Heart left ventricle (tissue), 16 donors: ENCODE measurements around the gene TUBB3. TPM values are rescaled to one million over a fixed set of nuclear protein-coding genes. Genes with fewer than 3 reads are reported as not detected.

Experiments
- ATAC-seq, 4 donors: fragments of 200-7000 bp; cut with Tn5 transposase; one replicate each; pipeline ENCODE4 v1.9.1; 2020 to 2022; ENCODE audit warnings: moderate library complexity in 4 of 4, mild to moderate bottlenecking in 3 of 4, moderate number of reproducible peaks in 1 of 4
- DNase-seq, 5 donors: peaks; one replicate each; pipeline ENCODE4 v3.0.0-alpha.2; 2020
- H3K27ac ChIP-seq, 12 donors: fragments of 200-600 bp; sonication (generic) in 4 of 12; one replicate each; pipeline versions ENCODE4 v1.5.0 to v1.8.0; 2016 to 2022; ENCODE audit warnings: mild to moderate bottlenecking in 2 of 12
- H3K27me3 ChIP-seq, 9 donors: fragments of 200-600 bp; sonication (generic) in 2 of 9; one replicate each; pipeline versions ENCODE4 v1.5.1 to v1.8.0; 2016 to 2022; ENCODE audit warnings: mild to moderate bottlenecking in 3 of 9
- H3K36me3 ChIP-seq, 9 donors: fragments of 200-600 bp; sonication (generic) in 2 of 9; one replicate each; pipeline versions ENCODE4 v1.5.0 to v1.8.0; 2018 to 2022; ENCODE audit warnings: mild to moderate bottlenecking in 2 of 9
- H3K4me1 ChIP-seq, 12 donors: fragments of 200-600 bp; sonication (generic) in 4 of 12; one replicate each; pipeline versions ENCODE4 v1.5.0 to v1.8.0; 2016 to 2022; ENCODE audit warnings: mild to moderate bottlenecking in 3 of 12
- H3K4me3 ChIP-seq, 12 donors: fragments of 200-600 bp; sonication (generic) in 4 of 12; one replicate each; pipeline versions ENCODE4 v1.5.0 to v1.8.0; 2017 to 2022; ENCODE audit warnings: mild to moderate bottlenecking in 9 of 12, moderate library complexity in 4 of 12
- H3K9me3 ChIP-seq, 12 donors: fragments of 200-600 bp; sonication (generic) in 4 of 12; one replicate each; pipeline versions ENCODE4 v1.5.0 to v1.8.0; 2016 to 2022; ENCODE audit warnings: mild to moderate bottlenecking in 1 of 12
- POLR2A ChIP-seq, 2 donors: fragments of 450-650 bp; IDR thresholded peaks; one replicate each; pipeline ENCODE4 v1.6.1; 2017; ENCODE audit warnings: antibody characterized with exemption in 2 of 2, mild to moderate bottlenecking in 2 of 2, moderate library complexity in 2 of 2
- WGBS, 4 donors: extraction: QIAGEN DNeasy Blood & Tissue Kit in 2 of 4; methylation state at CpG; one replicate each; pipeline versions ENCODE4 v1.1.5 to v1.1.7; 2013 to 2018; 5-methylcytosine and 5-hydroxymethylcytosine counted together
- intact Hi-C, 10 donors: fragments of 100-400 bp; cut with DNase I; formaldehyde crosslinking; loops; one replicate each; pipeline versions ENCODE4 v1.11.1 to v1.14.2; 2022
- polyA plus RNA-seq, 2 donors: library from polyadenylated mRNA; stranded (reverse); fragments of 200-250 nt; gene quantifications; one replicate each; pipeline ENCODE4 v1.2.3, GENCODE V29; 2013
- total RNA-seq, 9 donors: library from RNA; depleted of rRNA in 2 of 9; stranded (reverse); fragments of >200 nt in 2 of 9; fragmentation: NEBNext Ultra II Directional in 3 of 9; extraction: Animal tissue kit (Norgen Biotek cat#: 25700) in 3 of 9; gene quantifications; one replicate each; pipeline versions ENCODE4 v1.1.0 to v1.2.4, GENCODE V29; 2016 to 2023
- TF ChIP-seq, protein P1 (sequence below), 12 donors: fragments of 200-600 bp; sonication (generic) in 4 of 12; IDR thresholded peaks; one replicate each; pipeline versions ENCODE4 v1.5.0 to v1.8.0; 2018 to 2022; ENCODE audit warnings: antibody characterized with exemption in 12 of 12, mild to moderate bottlenecking in 5 of 12
- donor health status: ischemic (EF 13 %, LVEDD 7.1; RV severe dilation, severe dysfunction).
- donor health status: healthy with polysubstance abuse.
- donor health status: DM: no; HTN: yes; CAD: no.
- donor health status: DM: no; HTN: no; CAD: no.
- donor health status: ischemic (EF 25% LVEDD 6.9; RV normal size, moderate dysfunction).
- donor health status: ischemic (EF 25% LVEDD 5.7; RV mildly dilated, moderate dysfunction).
- donor health status: healthy.
- donor health status: DM: yes; HTN: yes; CAD: no.
- donor health status: ischemic (EF 35%, LVEDD 5.7; RV mildly dilated, moderate dysfunction).
- donor health status: nonischemic (EF 11% LVEDD 7.7; RV severe dilation, severe dysfunction).
- donor health status: DM: yes; HTN: yes; CAD: no.
- donor health status: PGD.
- donor health status: ischemic (EF 29% LVEDD 5.4; RV normal size, mild dysfunction).
- donor health status: nonischemic (EF 23%, LVEDD 6.1; RV moderate dilation, normal function).

Gene TUBB3
- total and polyA plus RNA-seq, 11 donors: 0.19 to 18.1 (median 4.1) TPM

DNA sequence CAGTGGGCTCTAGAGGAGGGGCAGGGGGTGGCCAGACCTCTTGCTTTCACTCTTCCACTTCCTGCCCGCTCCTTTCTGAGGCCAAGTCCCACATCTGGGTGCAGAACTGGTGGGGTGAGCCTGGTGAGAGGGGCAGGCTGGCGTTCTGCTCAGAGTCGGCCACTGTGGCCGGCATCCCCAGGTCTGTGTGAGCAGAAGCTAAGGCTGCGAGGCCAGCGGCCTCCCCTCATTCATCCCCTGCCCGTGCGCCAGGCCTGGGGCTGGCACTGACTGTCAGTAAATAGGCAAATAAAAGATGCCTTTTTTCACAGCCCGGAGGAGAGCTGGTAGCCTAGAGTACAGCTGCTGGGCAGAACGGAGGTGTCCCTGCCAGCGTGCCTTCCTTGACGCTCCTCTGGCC is 26.6 kb downstream of the TUBB3 start:
- TF ChIP-seq POLR2A (IDR thresholded peaks at IDR 0.05): no peak
- TF ChIP-seq, protein P1, sequence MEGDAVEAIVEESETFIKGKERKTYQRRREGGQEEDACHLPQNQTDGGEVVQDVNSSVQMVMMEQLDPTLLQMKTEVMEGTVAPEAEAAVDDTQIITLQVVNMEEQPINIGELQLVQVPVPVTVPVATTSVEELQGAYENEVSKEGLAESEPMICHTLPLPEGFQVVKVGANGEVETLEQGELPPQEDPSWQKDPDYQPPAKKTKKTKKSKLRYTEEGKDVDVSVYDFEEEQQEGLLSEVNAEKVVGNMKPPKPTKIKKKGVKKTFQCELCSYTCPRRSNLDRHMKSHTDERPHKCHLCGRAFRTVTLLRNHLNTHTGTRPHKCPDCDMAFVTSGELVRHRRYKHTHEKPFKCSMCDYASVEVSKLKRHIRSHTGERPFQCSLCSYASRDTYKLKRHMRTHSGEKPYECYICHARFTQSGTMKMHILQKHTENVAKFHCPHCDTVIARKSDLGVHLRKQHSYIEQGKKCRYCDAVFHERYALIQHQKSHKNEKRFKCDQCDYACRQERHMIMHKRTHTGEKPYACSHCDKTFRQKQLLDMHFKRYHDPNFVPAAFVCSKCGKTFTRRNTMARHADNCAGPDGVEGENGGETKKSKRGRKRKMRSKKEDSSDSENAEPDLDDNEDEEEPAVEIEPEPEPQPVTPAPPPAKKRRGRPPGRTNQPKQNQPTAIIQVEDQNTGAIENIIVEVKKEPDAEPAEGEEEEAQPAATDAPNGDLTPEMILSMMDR (IDR thresholded peaks at IDR 0.05): no peak
- Histone ChIP-seq H3K4me3 (peak overlapping the region in 9 of 12 donors; percentile 50 to 68 (median 64)), H3K4me1 (peaks cover 0 to 22% (median 14%) of the 10 kb centered on the region in 12 donors), H3K27me3 (peaks cover 0 to 8% (median 0%) of the 10 kb centered on the region in 9 donors), H3K27ac (no peak overlapping the region), H3K9me3 (no peaks in the 10 kb centered on the region), H3K36me3 (peaks cover 0 to 4% (median 0%) of the 10 kb centered on the region in 9 donors)
- no peak for ATAC-seq
- no peak for DNase-seq
- intact Hi-C loops: no loop called here
- whole genome bisulfite sequencing, 4 donors: 84 to 94% (median 91%) methylated on average over 12 of the region's 12 CpGs

DNA sequence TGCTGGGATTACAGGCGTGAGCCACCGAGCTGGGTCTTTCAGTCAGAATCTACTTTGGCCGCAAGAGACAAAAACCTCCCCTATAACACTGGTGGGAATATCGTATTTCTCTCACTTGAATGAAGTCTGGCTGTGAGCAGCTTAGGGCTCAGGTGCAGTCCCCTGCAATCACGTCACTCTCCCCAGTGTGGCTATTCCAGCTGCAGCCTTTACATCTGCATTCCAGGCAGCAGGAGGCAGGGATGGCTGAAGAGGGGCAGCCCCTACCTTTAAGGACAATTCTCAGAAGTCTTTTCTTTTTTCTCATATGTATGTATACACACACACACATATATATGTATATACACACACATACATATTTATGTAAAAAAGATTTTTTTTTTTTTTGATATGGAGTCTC is 28.4 kb downstream of the TUBB3 start:
- H3K27me3 ChIP-seq: no peaks in the 10 kb centered on the region
- H3K9me3 ChIP-seq: no peaks in the 10 kb centered on the region
- no peak for TF ChIP-seq POLR2A (IDR thresholded peaks at IDR 0.05)
- TF ChIP-seq, protein P1 (IDR thresholded peaks at IDR 0.05): no peak
- 91 to 95% (median 94%) methylated on average over 5 of the region's 5 CpGs for WGBS, 4 donors
- H3K36me3 ChIP-seq: peaks cover 0 to 13% (median 4%) of the 10 kb centered on the region in 9 donors
- peaks cover 0 to 27% (median 14%) of the 10 kb centered on the region in 12 donors for H3K4me1 ChIP-seq
- no peak for DNase-seq
- no peak overlapping the region for H3K4me3 ChIP-seq
- ATAC-seq: no peak
- H3K27ac ChIP-seq: no peak overlapping the region
- intact Hi-C loops: no loop called here

DNA sequence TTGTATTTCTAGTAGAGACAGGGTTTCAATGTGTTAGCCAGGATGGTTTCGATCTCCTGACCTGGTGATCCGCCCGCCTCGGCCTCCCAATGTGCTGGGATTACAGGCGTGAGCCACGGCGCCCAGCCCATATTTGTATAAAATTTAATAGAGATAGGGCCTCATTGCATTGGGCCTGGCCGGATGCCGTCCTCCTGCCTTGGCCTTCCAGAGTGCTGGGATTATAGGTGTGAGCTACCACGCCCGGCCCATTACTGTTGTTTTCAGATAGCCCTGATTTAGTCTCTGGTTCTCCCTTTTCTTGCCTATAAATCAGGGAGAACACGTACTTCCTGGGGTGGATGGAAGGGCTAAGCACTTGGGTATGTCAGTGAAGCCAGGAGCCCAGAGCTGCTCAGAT is 28.9 kb downstream of the TUBB3 start:
- Histone ChIP-seq H3K27me3 (no peaks in the 10 kb centered on the region), H3K9me3 (no peaks in the 10 kb centered on the region), H3K27ac (no peak overlapping the region), H3K36me3 (peaks cover 0 to 17% (median 8%) of the 10 kb centered on the region in 9 donors), H3K4me3 (no peak overlapping the region), H3K4me1 (peaks cover 0 to 32% (median 14%) of the 10 kb centered on the region in 12 donors)
- WGBS, 4 donors: 94 to 97% (median 95%) methylated on average over 12 of the region's 12 CpGs
- DNase-seq (no peak), ATAC-seq (no peak)
- intact Hi-C loops: no loop called here
- TF ChIP-seq, protein P1 (IDR thresholded peaks at IDR 0.05): no peak
- no peak for TF ChIP-seq POLR2A (IDR thresholded peaks at IDR 0.05)

DNA sequence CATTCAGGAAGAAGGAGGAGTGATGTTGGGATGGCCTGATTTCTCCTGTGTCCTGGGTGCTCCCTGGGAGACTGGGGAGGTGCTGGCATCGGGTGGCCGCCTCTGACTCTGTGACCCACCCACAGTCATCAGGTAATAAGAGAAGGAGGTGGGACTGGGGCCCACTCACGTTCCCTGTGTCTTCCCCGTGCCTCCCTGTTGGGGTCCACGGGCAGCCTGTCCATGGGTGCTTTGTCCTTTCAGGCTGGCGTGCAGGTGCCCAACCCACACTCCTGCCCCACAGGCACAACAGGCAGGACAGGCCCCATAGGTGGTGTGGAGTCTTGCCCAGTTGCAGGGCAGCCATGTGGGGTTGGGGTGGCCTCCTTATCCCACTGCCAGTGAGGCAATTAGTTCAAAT is 29.4 kb downstream of the TUBB3 start:
- ATAC-seq (no peak), DNase-seq (no peak)
- TF ChIP-seq, protein P1 (IDR thresholded peaks at IDR 0.05): no peak
- TF ChIP-seq POLR2A (IDR thresholded peaks at IDR 0.05): no peak
- intact Hi-C loops: no loop called here
- 92 to 97% (median 96%) methylated on average over 5 to 6 of the region's 6 CpGs for WGBS, 4 donors
- no peaks in the 10 kb centered on the region for H3K27me3 ChIP-seq
- no peak overlapping the region for H3K27ac ChIP-seq
- H3K9me3 ChIP-seq: no peaks in the 10 kb centered on the region
- H3K36me3 ChIP-seq: peaks cover 0 to 22% (median 12%) of the 10 kb centered on the region in 9 donors
- peaks cover 0 to 35% (median 13%) of the 10 kb centered on the region in 12 donors for H3K4me1 ChIP-seq
- no peak overlapping the region for H3K4me3 ChIP-seq
